ENCODE results near the gene NDUFB1.

DNA sequence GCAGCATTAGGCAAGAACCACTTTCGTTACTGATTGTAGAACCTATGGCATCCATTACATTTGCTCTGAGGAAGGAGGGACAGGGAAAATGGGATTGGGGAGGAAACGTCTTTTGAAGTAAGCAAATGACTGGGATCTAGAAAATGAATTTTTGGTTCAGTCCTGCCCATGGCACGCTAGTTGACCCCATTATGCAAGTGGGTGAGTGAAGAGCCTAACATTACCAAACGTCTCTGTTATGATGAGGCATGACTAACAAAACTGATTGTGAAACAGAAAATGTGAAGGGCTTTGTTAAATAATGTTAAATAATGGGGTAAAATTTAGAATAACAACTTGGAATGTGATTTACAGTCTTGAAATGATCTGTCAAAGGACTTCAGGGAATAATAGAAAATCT is 39.1 kb upstream of the NDUFB1 start:
- TF ChIP-seq GATA2 (IDR thresholded peaks at IDR 0.05; ENCODE audit: low read depth, low read length) (no peak), GATA3 (IDR thresholded peaks at IDR 0.05; ENCODE audit: low read depth, low read length) (no peak)

Measured in SH-SY5Y (cell line).